ENCODE results near the gene ADAMTS8. TPM values are rescaled to one million over a fixed set of nuclear protein-coding genes. Genes with fewer than 3 reads are reported as not detected.

ADAMTS8 gene
- total RNA-seq, 6 experiments from 2014 or later = 0.11 TPM; not detected in 5

DNA sequence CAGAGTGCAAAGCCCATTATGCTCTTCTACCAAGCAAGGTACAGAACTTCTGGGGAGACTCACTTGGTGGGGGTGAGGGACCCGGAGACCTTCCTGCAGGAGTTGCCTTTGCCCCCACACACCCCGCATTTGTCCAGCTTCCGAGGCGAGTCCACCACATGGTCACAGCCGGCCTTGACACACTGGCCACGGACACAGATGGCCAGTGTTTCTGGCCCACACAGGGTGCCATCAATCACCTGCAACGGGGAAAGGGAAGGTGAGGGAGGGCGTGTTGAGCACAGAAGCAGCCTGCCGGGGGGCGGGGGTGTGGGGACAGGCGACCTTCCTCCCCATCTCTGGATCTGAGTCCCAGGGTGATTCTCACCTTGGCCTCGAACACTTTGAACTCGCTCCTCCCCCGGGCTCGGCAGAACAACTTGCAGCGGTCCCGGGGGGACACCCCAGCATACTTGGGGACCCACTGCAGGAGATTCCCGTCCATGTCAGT is 20.0 kb downstream of the ADAMTS8 start:
- no peaks in the 10 kb centered on the region for H3K4me1 ChIP-seq
- ATAC-seq (no peak), DNase-seq (no peak)
- H3K4me3 ChIP-seq = no peak overlapping the region
- no CpG with 5 or more reads among the region's 18 CpGs for WGBS (ENCODE audit: insufficient coverage, low coverage, low lambda C conversion rate, missing lambda C conversion rate)
- TF ChIP-seq POLR2A (IDR thresholded peaks at IDR 0.05) = no peak
- TF ChIP-seq CTCF (IDR thresholded peaks at IDR 0.05) = no peak
- no peaks in the 10 kb centered on the region for H3K36me3 ChIP-seq
- H3K9me3 ChIP-seq = no peaks in the 10 kb centered on the region
- intact Hi-C loops (cut with DNase I) = no loop called here
- no peak overlapping the region for H3K27ac ChIP-seq
- no peaks in the 10 kb centered on the region for H3K27me3 ChIP-seq

DNA sequence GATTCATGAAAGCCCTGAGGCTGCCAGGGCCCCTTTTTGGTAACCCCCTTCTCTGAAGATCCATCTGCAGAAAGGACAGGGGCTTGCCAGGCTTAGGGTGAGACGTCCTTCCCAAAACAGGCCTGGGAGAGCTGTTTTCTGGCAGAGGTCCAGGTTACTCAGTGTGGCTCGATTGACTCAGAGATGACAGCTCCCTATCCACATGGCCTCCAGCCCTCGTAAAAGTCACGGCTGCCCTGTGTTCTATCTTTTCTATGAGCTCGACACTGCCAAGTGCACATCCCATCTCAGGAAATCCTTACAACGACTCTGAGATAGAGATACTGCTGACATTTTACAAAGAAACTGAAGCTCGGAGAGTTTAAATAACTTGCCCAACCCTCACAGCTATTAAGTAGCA is 20.4 kb downstream of the ADAMTS8 start:
- TF ChIP-seq POLR2A (IDR thresholded peaks at IDR 0.05) (no peak), CTCF (IDR thresholded peaks at IDR 0.05) (no peak)
- H3K36me3 ChIP-seq = no peaks in the 10 kb centered on the region
- WGBS (ENCODE audit: insufficient coverage, low coverage, low lambda C conversion rate, missing lambda C conversion rate) = 68% methylated on average over 5 of the region's 7 CpGs
- intact Hi-C loops (cut with DNase I) = no loop called here
- H3K9me3 ChIP-seq = no peaks in the 10 kb centered on the region
- DNase-seq (no peak), ATAC-seq (no peak)
- no peak overlapping the region for H3K4me3 ChIP-seq
- H3K4me1 ChIP-seq = no peaks in the 10 kb centered on the region
- H3K27me3 ChIP-seq = no peaks in the 10 kb centered on the region
- H3K27ac ChIP-seq = no peak overlapping the region

DNA sequence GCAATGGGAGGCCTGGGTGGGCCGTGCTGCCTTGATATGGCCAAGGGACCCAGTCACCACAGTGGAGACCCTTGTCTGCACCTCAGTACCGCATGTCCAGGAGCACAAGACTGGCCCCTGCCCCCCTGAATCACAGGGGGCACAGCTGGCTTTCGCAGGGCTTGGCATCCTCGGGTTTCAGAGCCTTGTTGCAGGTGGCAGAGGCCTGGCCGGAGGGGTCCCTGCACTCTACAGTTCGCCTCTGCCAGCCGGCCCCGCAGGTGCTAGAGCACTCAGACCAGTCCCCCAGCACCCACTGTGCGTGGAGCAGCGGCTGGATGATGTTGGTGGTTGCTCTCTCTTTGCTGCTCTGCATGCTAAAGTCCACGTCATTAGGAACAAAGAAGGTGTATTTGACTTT is 23.0 kb downstream of the ADAMTS8 start:
- 78% methylated on average over 4 of the region's 11 CpGs for WGBS (ENCODE audit: insufficient coverage, low coverage, low lambda C conversion rate, missing lambda C conversion rate)
- no peak for DNase-seq
- TF ChIP-seq CTCF (IDR thresholded peaks at IDR 0.05) = no peak
- Histone ChIP-seq H3K4me1 (no peaks in the 10 kb centered on the region), H3K36me3 (no peaks in the 10 kb centered on the region), H3K9me3 (no peaks in the 10 kb centered on the region), H3K27ac (no peak overlapping the region), H3K4me3 (no peak overlapping the region), H3K27me3 (no peaks in the 10 kb centered on the region)
- intact Hi-C loops (cut with DNase I) = no loop called here
- ATAC-seq = no peak

GRCh38 chr11:130404727-130405126 is 23.7 kb downstream of the ADAMTS8 start:
- DNase-seq = no peak
- ATAC-seq = no peak
- 78% methylated on average over 2 of the region's 5 CpGs for WGBS (ENCODE audit: insufficient coverage, low coverage, low lambda C conversion rate, missing lambda C conversion rate)
- Histone ChIP-seq H3K36me3 (no peaks in the 10 kb centered on the region), H3K4me1 (no peaks in the 10 kb centered on the region), H3K9me3 (no peaks in the 10 kb centered on the region), H3K27ac (no peak overlapping the region), H3K4me3 (no peak overlapping the region), H3K27me3 (no peaks in the 10 kb centered on the region)
- intact Hi-C loops (cut with DNase I) = no loop called here
- TF ChIP-seq POLR2A (IDR thresholded peaks at IDR 0.05) (no peak), CTCF (IDR thresholded peaks at IDR 0.05) (no peak)

GRCh38 chr11:130403967-130404366 is 24.4 kb downstream of the ADAMTS8 start:
- no peak for TF ChIP-seq POLR2A (IDR thresholded peaks at IDR 0.05)
- TF ChIP-seq CTCF (IDR thresholded peaks at IDR 0.05) = no peak
- no peaks in the 10 kb centered on the region for H3K4me1 ChIP-seq
- DNase-seq (no peak), ATAC-seq (no peak)
- intact Hi-C loops (cut with DNase I) = no loop called here
- H3K27me3 ChIP-seq = no peaks in the 10 kb centered on the region
- H3K36me3 ChIP-seq = no peaks in the 10 kb centered on the region
- no peak overlapping the region for H3K27ac ChIP-seq
- H3K4me3 ChIP-seq = no peak overlapping the region
- no peaks in the 10 kb centered on the region for H3K9me3 ChIP-seq
- 100% methylated on average over 1 of the region's 3 CpGs for WGBS (ENCODE audit: insufficient coverage, low coverage, low lambda C conversion rate, missing lambda C conversion rate)

Measured in right lobe of liver (tissue), 6 donors.